NCI-H1417 (cell line): ENCODE data around the gene ASTN2.

Source experiments
- DNase-seq, 3 experiments: peaks; one replicate each; lab custom pipeline; 2025; lab: John Stamatoyannopoulos, UW

Gene ASTN2

DNA sequence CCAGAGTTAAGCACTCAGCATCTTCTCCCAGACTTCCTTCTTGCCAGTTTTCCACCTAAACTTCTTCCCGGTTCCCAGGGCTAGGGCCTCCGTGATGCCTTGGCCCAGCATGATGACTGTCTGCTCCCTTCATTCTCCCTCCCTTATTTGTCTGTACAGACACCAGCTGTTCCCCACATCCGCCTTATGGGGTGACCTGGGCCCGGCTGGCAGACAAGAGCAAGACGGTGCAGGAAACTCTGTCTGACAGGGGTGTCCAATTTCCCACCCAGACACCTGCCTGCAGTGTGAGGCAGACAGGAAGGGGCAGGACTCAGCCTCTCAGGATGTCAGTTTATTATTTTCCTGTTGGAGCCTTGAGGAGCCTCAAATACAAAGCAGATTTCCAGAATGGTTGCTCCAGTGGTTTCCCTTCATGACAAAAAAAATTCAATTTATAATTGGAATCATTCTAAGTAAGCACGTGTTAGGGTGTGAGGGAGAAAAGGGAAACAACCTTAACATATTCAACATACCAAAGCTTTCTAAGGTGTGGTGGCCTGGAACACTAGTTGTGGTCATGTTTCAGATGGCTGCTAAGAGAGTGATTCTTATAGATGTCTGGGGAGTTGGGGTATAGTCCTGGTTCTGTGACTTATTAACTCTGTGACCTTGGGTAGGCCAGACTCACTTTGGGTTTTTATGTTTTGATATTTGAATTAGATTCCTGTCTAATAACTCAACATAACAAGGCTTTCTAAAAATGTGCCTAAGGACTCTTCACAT is 1026.7 kb downstream of the ASTN2 start:
- no peak for DNase-seq

DNA sequence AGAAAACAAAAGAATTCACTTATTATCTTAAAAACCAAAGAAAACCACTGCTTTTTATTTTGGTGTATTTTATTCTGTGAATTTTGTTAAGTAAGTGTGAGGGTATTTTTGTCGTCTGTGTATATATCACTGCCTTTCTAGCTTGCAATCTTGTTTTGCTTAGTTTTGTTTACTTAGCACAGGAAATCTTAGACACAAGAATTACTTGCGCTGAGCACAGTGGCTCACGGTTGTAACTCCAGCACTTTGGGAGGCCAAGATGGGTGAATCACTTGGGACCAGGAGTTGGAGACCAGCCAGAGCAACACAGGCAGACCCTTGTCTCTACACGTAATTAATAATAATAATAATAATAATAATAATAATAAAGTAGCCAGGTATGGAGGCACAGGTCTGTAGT is 1030.9 kb downstream of the ASTN2 start:
- DNase-seq = no peak

DNA sequence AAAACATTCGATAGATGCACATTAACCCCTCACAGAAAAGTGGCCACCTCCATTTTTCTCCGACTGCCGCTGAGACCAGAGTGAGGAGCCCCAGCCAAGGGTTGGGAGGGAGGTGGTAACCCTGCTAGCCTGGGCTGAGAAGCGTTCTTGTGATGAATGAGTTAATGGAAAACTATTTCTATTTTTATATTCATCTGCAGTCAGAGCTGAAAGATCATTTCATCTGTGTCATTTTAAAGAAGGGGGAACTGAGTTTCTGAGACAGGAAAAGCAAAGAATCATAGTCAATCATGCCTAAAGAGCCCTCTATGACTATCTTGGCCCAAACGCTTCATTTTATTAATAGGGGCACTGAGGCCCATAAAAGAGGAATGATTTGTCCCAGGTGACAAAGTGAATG is 1031.7 kb downstream of the ASTN2 start:
- no peak for DNase-seq

DNA sequence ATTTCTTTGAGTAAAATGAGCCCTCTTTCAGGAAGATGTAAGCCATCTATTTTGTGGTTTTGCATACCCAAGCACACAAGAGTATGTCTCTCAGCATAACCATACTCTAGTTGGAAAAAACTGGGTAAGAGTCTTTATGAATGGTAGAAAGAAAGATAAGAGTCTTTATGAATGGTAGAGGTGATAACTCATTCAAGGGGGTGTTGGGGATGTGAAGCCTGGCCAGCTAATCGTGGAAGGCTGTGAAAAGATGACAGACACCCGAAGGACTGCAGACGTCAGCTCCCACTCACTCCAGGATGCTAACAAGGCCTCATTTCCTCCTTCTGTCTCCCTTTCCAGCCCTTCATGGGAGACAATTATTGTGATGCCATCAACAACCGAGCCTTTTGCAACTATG is 1032.8 kb downstream of the ASTN2 start:
- DNase-seq = no peak

DNA sequence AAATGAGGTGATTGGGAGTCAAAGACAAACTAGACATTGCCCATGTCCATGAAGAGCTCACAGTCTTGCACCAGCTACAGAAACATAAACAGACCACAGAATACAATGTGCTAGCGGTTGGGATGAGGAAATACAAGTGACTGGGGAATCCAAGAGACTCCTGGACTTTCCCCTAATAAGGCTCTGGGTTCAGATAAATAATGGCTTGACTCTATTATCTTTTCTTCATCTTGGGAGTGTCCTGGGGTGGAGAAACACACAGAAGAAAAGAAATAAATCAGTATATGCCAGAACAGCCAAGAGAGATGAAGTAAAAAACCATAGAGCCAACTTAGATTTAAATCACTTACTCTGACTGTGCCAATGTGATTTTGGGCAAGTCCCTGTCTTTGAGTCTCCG is 1033.5 kb downstream of the ASTN2 start:
- no peak for DNase-seq

DNA sequence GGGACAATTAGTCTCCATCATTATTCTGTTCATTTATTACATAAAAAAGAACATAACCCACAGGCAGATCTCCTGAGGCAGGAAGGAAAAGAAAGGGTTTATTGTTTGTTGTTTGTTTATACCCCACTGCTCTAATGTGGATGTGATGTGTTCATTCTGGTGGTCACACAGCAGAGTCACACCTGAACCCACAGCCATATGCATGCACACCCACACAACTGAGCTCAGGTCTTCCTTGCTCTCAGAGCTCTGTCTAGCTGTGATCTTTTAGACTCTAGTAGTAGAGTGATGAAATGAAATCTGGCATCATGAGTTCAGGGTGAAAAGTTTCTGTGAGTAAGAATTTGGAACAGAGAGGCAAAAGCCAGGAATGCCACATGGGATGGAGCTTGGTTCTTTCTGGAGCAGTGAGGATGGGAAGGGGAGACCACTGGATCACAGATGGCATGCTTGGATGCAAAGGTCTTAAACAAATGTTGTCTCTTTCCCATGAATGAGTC is 1034.3 kb downstream of the ASTN2 start:
- no peak for DNase-seq

DNA sequence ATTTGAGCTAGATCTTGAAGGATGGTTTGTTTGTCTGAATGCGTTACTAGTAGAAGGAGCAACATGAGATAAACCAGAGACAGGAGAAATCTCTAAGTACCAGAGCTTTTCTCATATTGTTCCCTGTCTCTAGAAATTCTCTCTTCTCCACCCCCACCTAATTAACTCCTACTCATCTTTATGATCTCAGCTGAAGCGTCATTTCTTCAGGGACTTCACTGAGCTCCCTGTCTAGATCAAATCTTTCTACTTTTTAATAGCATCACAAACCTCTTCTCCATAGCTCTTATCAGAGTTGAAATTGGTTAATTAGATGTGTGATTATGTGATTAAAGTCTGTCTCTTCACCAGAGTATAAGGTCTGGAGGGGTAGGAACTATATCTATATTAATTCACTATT is 1035.0 kb downstream of the ASTN2 start:
- no peak for DNase-seq

DNA sequence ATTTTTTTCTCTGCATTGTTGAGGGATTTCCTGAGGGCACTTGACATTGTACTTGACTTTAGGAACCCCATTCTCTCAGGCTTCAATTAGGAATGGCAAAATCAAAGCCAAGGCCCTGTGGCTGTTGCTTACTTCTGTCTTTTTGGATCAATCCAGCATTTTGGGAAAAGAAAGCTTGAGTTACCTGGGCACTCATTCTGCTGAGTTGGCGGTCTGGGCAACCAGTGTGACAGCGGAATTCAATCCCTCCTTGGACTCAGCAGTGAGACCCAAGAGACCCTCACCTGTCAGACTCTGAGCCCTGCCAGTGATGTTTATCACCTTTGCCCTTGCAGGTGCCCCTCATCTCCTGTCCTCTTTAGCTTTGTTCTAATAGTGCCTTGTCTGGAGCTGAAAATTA is 1036.0 kb downstream of the ASTN2 start:
- DNase-seq = no peak

DNA sequence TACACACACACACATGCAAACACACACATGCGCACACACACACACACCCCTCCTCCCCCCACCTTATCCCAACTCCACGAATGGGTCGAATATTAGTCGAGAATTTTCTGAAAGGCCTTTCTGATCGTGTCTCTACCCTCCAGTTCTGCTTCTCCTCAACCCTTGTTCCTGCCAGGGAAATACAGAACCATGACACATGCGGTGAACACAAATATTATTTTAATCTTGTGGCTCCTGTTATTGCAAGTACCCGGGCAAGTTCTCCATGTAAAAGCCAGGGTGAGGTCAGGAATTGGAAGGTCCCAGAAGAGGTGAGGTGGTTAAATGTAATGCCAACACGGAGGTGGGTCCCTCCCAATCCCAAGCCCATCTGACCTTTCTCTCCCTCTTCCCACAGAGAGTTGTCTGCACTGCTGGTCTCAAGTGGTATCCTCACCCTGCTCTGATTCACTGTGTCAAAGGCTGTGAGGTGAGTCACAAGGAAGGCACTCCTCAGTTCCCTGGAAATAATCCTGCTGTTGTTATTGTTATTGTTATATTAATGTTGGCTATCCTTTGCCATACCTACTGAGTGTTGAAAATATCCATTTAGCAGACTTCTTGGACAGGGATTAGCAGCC is 1037.6 kb downstream of the ASTN2 start:
- no peak for DNase-seq
